ENCODE results near the gene TESMIN.

TESMIN gene

GRCh38 chr11:68751331-68751856 lies at the start of gene TESMIN:
TSS of gene TESMIN (minus strand) at chr11:68751520. CDS start at chr11:68750660, 860 bp downstream.
- DNase-seq (ENCODE audit: low read depth), result peak; percentile 86

- DNase-seq (ENCODE audit: low read depth), result peak; percentile 23
Measured at GRCh38 chr11:68798221-68798813, 47.0 kb upstream of the TESMIN start.

GRCh38 chr11:68796801-68797200 lies 45.5 kb upstream of the TESMIN start:
- DNase-seq (ENCODE audit: low read depth), result no peak

GRCh38 chr11:68792400-68792966 lies 41.2 kb upstream of the TESMIN start:
- DNase-seq (ENCODE audit: low read depth), result no peak

GRCh38 chr11:68784653-68785052 lies 33.3 kb upstream of the TESMIN start:
- DNase-seq (ENCODE audit: low read depth), result no peak

- DNase-seq (ENCODE audit: low read depth), result no peak
Measured at GRCh38 chr11:68783216-68783821, 32.0 kb upstream of the TESMIN start.

GRCh38 chr11:68782711-68783110 lies 31.4 kb upstream of the TESMIN start:
- no peak for DNase-seq (ENCODE audit: low read depth)

GRCh38 chr11:68780829-68781228 lies 29.5 kb upstream of the TESMIN start:
- peak; percentile 4 for DNase-seq (ENCODE audit: low read depth)

- DNase-seq (ENCODE audit: low read depth), result no peak
Measured at GRCh38 chr11:68778205-68778604, 26.9 kb upstream of the TESMIN start.

- no peak for DNase-seq (ENCODE audit: low read depth)
Measured at GRCh38 chr11:68776442-68777235, 25.3 kb upstream of the TESMIN start.

- no peak for DNase-seq (ENCODE audit: low read depth)
Measured at GRCh38 chr11:68775951-68776388, 24.6 kb upstream of the TESMIN start.

GRCh38 chr11:68774194-68774585 lies 22.9 kb upstream of the TESMIN start:
- no peak for DNase-seq (ENCODE audit: low read depth)

GRCh38 chr11:68773521-68774193 lies 22.3 kb upstream of the TESMIN start:
- no peak for DNase-seq (ENCODE audit: low read depth)

- no peak for DNase-seq (ENCODE audit: low read depth)
Measured at GRCh38 chr11:68772936-68773335, 21.6 kb upstream of the TESMIN start.

GRCh38 chr11:68770781-68771180 lies 19.5 kb upstream of the TESMIN start:
- no peak for DNase-seq (ENCODE audit: low read depth)

GRCh38 chr11:68767672-68768071 lies 16.4 kb upstream of the TESMIN start:
- DNase-seq (ENCODE audit: low read depth), result no peak

- no peak for DNase-seq (ENCODE audit: low read depth)
Measured at GRCh38 chr11:68766786-68767185, 15.5 kb upstream of the TESMIN start.

- DNase-seq (ENCODE audit: low read depth), result no peak
Measured at GRCh38 chr11:68764746-68765145, 13.4 kb upstream of the TESMIN start.

GRCh38 chr11:68763926-68764657 lies 12.8 kb upstream of the TESMIN start:
- DNase-seq (ENCODE audit: low read depth), result no peak

- no peak for DNase-seq (ENCODE audit: low read depth)
Measured at GRCh38 chr11:68763181-68763721, 11.9 kb upstream of the TESMIN start.

GRCh38 chr11:68762481-68762880 lies 11.2 kb upstream of the TESMIN start:
- no peak for DNase-seq (ENCODE audit: low read depth)

Measured in activated T-cell treated with anti-CD3 and anti-CD28 coated beads for 48 hours (primary cell).